Sigmoid colon (tissue), 4 donors: ENCODE data around the gene IGF2BP2.

Source experiments
- EP300 ChIP-seq, 4 donors: sonication (generic); formaldehyde crosslinking; IDR thresholded peaks; one replicate each; pipeline ENCODE4 v1.6.1; 2017; ENCODE audit warnings: antibody characterized with exemption in 4 of 4
- POLR2A ChIP-seq, 2 donors: fragments of 450-650 bp; IDR thresholded peaks; one replicate each; pipeline ENCODE4 v1.6.1; 2016; ENCODE audit warnings: antibody characterized with exemption in 2 of 2, mild to moderate bottlenecking in 2 of 2, moderate library complexity in 2 of 2
- POLR2AphosphoS5 ChIP-seq, 4 donors: sonication (generic); formaldehyde crosslinking; IDR thresholded peaks; one replicate each; pipeline ENCODE4 v1.6.1; 2017; ENCODE audit warnings: antibody characterized with exemption in 4 of 4
- TF ChIP-seq, protein P1 (sequence below), 4 experiments: fragments of 450-650 bp in 3 of 4; fragments of 200-600 bp in 1 of 4; IDR thresholded peaks; one replicate each; pipeline ENCODE4 v1.5.1; 2016 to 2019; ENCODE audit warnings: antibody characterized with exemption in 4 of 4, mild to moderate bottlenecking in 3 of 4, moderate library complexity in 2 of 4

DNA sequence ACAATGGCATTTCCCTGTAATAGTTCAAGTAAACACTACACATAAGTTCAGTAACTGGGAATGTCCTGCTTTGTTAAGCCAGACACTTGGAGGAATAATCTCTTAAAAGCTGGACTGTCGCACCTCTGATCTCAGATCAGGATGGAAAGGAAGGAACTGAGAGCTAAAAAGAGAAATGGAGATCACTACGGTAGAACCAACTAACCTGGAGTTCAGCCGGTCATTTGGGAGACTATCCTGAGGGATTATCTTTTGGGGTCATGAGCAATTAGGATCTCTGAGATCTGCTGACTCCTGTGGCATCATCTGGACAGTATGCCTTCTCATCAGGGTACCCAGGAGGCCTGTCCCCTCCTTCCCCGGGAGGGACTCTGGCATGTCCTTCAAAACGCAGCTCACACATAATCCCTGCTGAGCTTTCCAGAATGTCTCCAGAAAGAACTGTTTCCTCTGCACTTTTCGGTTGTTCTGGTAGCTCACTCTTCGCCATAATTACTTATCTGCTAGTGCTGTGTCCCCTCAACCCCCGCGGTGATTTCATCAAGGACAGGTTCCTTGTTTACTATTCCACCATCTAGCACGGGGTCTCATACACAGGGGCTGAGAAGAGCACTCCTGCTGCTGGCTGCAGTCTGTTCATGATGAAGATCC, 123.1 kb downstream of the IGF2BP2 start:
- TF ChIP-seq POLR2A (IDR thresholded peaks at IDR 0.05) (no peak), EP300 (IDR thresholded peaks at IDR 0.05) (no peak), POLR2AphosphoS5 (IDR thresholded peaks at IDR 0.05) (no peak)
- TF ChIP-seq, protein P1, sequence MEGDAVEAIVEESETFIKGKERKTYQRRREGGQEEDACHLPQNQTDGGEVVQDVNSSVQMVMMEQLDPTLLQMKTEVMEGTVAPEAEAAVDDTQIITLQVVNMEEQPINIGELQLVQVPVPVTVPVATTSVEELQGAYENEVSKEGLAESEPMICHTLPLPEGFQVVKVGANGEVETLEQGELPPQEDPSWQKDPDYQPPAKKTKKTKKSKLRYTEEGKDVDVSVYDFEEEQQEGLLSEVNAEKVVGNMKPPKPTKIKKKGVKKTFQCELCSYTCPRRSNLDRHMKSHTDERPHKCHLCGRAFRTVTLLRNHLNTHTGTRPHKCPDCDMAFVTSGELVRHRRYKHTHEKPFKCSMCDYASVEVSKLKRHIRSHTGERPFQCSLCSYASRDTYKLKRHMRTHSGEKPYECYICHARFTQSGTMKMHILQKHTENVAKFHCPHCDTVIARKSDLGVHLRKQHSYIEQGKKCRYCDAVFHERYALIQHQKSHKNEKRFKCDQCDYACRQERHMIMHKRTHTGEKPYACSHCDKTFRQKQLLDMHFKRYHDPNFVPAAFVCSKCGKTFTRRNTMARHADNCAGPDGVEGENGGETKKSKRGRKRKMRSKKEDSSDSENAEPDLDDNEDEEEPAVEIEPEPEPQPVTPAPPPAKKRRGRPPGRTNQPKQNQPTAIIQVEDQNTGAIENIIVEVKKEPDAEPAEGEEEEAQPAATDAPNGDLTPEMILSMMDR (IDR thresholded peaks at IDR 0.05): no peak
